ENCODE data around the gene TBXT.

The TBXT gene

DNA sequence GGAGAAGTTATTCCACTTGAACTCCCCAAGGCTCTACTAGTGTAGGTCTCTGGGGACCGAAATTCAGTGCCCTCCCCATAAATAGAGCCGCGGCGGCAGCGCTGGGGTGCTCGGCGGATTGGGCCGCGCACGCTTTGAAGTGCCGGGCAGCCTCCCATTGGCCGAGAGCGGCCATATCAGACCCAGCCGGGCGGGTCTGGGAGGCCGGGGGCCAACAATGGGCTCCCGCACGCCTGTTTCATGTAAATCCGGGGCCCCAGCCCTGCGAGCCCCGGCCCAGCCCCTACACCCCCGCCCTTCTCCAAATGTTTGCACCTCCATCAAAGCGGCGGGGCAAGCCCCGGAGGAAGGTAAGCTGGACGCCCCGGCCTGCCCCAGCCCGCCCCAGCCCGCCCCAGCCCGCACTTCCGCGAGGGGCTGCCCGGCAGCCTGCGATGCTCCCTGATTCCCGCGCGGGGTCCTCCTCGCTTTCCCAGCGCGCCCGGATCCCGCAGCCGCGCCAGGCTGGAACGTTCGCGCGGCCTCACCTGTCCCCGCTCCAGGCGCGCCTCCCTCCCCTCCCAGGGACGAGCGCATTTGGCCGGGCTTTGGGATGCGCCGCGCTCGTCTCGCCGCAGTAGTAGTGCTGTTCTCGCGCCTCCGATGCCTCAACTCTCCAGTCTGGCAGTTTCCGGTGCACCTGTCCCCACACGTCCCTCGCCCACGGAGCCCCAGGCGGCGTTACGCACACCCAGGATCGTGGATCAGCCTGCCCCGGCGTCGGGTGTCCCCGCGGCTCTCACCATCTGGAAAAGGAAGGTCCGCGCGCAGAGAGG lies at the start of gene TBXT:
TSS of gene TBXT (minus strand) at position 51 of the 815 bp plus-strand sequence. CDS start 260 bp downstream, outside the sequence.
- H3K27ac Mint-ChIP-seq = peak within 1 kb of the TSS; percentile 31
- H3K36me3 Mint-ChIP-seq = no peaks in the 10 kb centered on the region
- no peaks in the 10 kb centered on the region for H3K9me3 Mint-ChIP-seq
- peaks cover 37% of the 10 kb centered on the region for H3K27me3 Mint-ChIP-seq
- peaks cover 32% of the 10 kb centered on the region for H3K4me1 Mint-ChIP-seq
- ATAC-seq = no peak
- peak within 1 kb of the TSS; percentile 84 for H3K4me3 Mint-ChIP-seq

DNA sequence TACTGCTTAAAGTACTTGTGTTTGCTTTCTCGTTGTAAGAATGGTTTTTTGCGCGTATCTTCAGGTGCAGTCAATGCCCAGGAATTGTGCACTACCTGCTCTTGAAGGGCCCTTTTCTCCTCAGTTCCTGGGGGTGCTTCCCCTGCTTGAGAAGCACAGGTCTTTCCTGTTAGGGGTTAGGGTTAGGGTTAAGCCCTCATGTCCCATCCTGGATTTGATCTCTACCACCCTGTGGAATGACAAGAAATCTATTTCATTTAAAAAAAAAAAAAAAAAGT lies 39.6 kb upstream of the TBXT start:
- H3K9me3 Mint-ChIP-seq = peaks cover 3% of the 10 kb centered on the region
- ATAC-seq = no peak
- H3K27ac Mint-ChIP-seq = no peak overlapping the region
- H3K36me3 Mint-ChIP-seq = no peaks in the 10 kb centered on the region
- H3K27me3 Mint-ChIP-seq = peaks cover 21% of the 10 kb centered on the region
- H3K4me1 Mint-ChIP-seq = peaks cover 33% of the 10 kb centered on the region
- no peak overlapping the region for H3K4me3 Mint-ChIP-seq

DNA sequence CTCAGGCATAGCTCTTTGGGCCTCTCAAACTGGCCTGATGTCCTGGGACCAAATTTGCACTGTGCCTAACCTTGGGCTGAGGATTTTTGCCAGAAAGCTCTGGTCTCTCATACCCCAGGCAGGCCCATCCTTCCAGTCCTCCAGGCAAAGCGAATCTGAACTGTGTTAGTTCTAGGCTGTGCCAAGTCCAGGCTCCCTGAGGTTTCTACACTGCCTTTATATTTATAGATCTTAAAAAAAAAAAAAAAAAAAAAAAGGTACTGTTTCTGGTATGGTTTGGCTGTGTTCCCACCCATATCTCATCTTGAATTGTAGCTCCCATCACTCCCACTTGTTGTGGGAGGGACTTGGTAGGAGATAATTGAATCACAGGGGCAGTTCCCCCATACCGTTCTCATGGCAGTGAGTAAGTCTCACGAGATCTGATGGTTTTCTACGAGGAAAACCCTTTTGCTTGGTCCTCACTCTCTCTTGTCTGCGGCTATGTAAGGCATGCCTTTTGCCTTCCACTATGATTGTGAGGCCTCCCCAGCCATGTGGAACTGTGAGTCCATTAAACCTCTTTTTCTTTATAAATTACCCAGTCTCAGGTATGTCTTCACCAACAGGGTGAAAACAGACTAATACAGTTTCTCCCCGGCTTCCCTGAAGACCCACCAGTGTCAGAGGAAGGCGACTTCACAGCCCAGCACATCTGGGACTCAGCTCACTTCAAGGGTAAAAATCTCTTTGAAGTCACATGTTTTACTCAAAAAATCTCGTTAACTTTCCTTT lies 39.0 kb upstream of the TBXT start:
- Mint-ChIP-seq H3K27me3 (peaks cover 21% of the 10 kb centered on the region), H3K4me1 (peaks cover 38% of the 10 kb centered on the region), H3K9me3 (peaks cover 3% of the 10 kb centered on the region), H3K4me3 (no peak overlapping the region), H3K36me3 (no peaks in the 10 kb centered on the region), H3K27ac (no peak overlapping the region)
- no peak for ATAC-seq

- Mint-ChIP-seq H3K4me1 (peaks cover 43% of the 10 kb centered on the region), H3K36me3 (no peaks in the 10 kb centered on the region), H3K27me3 (peaks cover 21% of the 10 kb centered on the region), H3K4me3 (no peak overlapping the region), H3K27ac (no peak overlapping the region), H3K9me3 (peaks cover 1% of the 10 kb centered on the region)
- ATAC-seq = no peak
Observed at GRCh38 chr6:166206066-166206465, 38.4 kb upstream of the TBXT start.

DNA sequence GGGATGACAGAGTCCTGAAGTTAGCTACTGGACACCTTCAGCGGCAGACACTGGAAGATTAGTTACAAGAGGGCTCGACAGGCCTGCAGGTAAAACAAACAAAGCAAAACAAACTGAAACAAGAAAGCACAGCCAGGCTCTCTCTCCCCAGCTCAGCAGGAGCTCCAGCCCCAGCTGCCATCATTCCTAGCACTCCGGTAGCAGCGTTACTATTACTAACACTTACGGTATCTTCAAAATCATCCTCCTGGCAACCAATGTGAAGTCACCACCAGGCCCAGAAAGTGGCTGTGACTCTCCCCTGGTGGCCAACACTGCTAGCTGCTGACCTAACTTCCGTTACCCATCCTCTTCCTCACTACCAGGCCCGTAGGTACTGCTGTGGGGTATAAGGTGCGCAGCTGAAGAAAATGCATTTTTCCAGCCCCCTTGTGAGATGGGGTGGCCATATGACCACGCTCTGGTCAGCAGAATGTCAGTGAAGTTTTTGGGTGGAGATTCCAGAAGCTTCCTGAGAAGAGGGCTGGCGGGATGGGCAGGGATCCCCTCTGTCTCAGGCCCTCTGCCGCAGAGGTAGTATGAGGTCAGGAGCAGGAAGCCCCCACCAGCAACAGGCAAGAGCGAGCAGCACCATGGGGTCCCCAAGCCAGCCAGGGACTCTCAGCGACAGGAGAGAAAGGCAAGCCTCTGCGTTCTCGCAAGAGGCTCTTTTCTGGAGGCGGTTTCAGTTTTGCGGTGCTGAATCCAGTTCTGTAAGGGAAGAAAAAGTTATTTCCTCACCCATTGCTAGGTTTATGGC lies 37.4 kb upstream of the TBXT start:
- Mint-ChIP-seq H3K9me3 (no peaks in the 10 kb centered on the region), H3K27me3 (peaks cover 18% of the 10 kb centered on the region), H3K36me3 (no peaks in the 10 kb centered on the region), H3K4me3 (no peak overlapping the region), H3K27ac (no peak overlapping the region), H3K4me1 (peaks cover 43% of the 10 kb centered on the region)
- ATAC-seq = no peak

DNA sequence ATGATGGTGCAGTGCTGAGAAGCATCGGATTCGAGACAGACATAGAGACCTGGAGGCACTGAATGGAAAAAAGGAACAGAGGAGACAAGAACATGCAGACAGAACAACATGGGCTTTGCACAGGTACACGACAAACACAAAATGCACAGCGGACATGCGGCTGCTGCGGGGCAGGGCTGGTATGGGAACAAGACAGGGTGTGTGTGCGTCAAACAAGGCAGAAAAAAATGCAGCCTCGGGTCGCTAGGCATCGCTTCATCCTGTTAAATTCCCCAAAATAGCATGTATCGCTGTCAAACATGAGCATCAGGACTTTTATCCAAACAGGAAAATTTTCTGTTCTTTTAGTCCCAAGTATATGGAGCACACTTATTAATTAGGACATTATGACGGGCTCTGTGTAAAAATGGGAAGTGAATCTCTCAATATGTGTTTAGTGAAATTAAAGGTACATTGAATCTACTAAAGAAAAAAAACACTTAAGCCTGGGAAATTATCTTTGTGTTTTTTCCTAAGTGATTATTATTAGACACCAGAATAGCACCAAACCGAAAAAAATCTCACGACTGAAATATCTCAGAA lies 36.1 kb upstream of the TBXT start:
- H3K27me3 Mint-ChIP-seq = peaks cover 10% of the 10 kb centered on the region
- ATAC-seq = no peak
- H3K27ac Mint-ChIP-seq = no peak overlapping the region

DNA sequence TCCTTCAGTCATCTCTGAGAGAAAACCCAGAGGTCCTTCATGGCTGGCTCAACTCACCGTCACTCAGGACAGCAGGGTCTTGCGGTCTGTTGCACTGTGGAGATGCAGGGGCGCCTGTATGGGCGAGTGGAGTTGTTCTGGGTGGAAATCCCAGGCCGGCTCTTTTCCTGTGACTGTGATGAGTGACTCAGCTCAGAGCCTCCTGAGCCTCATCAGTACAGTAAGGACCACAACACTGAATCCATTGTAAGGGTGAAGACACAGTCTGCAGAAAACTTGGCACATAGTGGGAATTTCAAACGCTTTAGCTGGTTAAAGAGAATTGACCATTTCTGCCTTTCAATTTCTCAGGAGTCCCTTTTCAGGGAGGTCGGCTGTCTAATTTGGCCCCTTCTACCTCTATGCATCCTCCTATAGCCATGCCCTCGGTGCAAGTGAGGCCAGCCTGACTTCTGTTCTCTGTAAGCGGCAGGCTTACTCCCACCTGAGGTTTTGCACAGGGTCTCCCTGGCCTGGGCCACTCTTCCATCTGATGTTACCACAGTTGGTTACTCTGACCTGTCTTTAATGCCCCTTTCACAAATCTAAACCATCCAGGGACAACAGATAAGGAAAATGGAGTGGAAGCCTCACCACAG lies 35.5 kb upstream of the TBXT start:
- H3K9me3 Mint-ChIP-seq = no peaks in the 10 kb centered on the region
- H3K27me3 Mint-ChIP-seq = peaks cover 5% of the 10 kb centered on the region
- H3K36me3 Mint-ChIP-seq = no peaks in the 10 kb centered on the region
- H3K4me3 Mint-ChIP-seq = peak overlapping the region; percentile 58
- ATAC-seq = peak; percentile 3
- H3K27ac Mint-ChIP-seq = peak overlapping the region; percentile 79
- H3K4me1 Mint-ChIP-seq = peaks cover 43% of the 10 kb centered on the region

More for the DNA sequence above, 36.1 kb upstream of the TBXT start:
- H3K4me1 Mint-ChIP-seq = peaks cover 43% of the 10 kb centered on the region
- no peaks in the 10 kb centered on the region for H3K36me3 Mint-ChIP-seq
- no peak overlapping the region for H3K4me3 Mint-ChIP-seq
- no peaks in the 10 kb centered on the region for H3K9me3 Mint-ChIP-seq

- Mint-ChIP-seq H3K9me3 (no peaks in the 10 kb centered on the region), H3K4me1 (peaks cover 43% of the 10 kb centered on the region), H3K36me3 (no peaks in the 10 kb centered on the region), H3K4me3 (peak overlapping the region; percentile 58), H3K27ac (peak overlapping the region; percentile 79), H3K27me3 (no peaks in the 10 kb centered on the region)
- ATAC-seq = peak; percentile 83
Observed at GRCh38 chr6:166202321-166202733, 34.7 kb upstream of the TBXT start.

DNA sequence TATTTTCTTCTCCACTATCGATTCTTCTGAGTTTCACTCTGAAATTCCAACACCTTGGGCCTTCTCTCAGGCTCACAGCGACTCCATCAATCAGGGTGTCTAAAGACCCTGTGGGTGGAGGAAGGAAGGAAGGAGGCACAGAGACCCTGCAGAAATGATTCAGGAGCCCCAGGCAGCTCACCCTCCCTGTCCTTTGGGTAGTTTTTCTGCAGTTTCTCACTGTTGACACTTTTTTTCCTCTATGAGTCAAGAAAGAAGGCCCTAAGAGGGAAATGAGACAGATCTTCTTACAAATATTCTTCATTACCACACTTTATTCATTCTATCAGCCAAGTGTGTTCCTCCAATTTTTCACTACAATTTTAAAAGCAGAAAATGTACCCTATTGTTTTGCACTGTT lies 34.2 kb upstream of the TBXT start:
- Mint-ChIP-seq H3K27me3 (no peaks in the 10 kb centered on the region), H3K4me3 (peak overlapping the region; percentile 58), H3K27ac (peak overlapping the region; percentile 79), H3K4me1 (peaks cover 43% of the 10 kb centered on the region), H3K36me3 (no peaks in the 10 kb centered on the region), H3K9me3 (no peaks in the 10 kb centered on the region)
- peak; percentile 62 for ATAC-seq

DNA sequence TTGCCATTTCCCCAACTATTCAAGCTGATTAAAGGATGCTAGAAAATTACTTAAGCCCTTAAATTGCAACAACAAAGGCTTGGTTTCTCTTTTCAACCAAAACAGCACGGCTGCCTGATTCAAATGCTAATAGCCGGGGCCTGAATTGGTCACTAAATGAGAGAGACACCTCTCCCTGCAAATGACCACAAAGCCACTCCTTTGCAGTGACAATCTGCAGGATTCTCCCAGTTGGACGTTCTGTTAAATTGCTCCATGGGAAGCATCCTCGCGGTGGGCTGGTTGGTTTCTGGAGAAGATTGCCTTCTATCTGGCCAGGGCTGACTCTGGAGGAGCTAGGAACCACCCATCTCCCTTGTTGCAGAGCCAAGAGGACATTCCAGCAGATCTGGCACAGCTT lies 29.7 kb upstream of the TBXT start:
- Mint-ChIP-seq H3K27me3 (no peaks in the 10 kb centered on the region), H3K4me1 (peaks cover 21% of the 10 kb centered on the region)

GRCh38 chr6:166195860-166196238 lies 28.2 kb upstream of the TBXT start:
- peaks cover 9% of the 10 kb centered on the region for H3K4me1 Mint-ChIP-seq
- no peak for ATAC-seq
- H3K36me3 Mint-ChIP-seq = no peaks in the 10 kb centered on the region
- H3K4me3 Mint-ChIP-seq = no peak overlapping the region
- H3K9me3 Mint-ChIP-seq = no peaks in the 10 kb centered on the region
- no peak overlapping the region for H3K27ac Mint-ChIP-seq
- H3K27me3 Mint-ChIP-seq = no peaks in the 10 kb centered on the region

More for the DNA sequence above, 29.7 kb upstream of the TBXT start:
- H3K27ac Mint-ChIP-seq = no peak overlapping the region
- no peak overlapping the region for H3K4me3 Mint-ChIP-seq
- H3K36me3 Mint-ChIP-seq = no peaks in the 10 kb centered on the region
- no peaks in the 10 kb centered on the region for H3K9me3 Mint-ChIP-seq
- ATAC-seq = no peak

DNA sequence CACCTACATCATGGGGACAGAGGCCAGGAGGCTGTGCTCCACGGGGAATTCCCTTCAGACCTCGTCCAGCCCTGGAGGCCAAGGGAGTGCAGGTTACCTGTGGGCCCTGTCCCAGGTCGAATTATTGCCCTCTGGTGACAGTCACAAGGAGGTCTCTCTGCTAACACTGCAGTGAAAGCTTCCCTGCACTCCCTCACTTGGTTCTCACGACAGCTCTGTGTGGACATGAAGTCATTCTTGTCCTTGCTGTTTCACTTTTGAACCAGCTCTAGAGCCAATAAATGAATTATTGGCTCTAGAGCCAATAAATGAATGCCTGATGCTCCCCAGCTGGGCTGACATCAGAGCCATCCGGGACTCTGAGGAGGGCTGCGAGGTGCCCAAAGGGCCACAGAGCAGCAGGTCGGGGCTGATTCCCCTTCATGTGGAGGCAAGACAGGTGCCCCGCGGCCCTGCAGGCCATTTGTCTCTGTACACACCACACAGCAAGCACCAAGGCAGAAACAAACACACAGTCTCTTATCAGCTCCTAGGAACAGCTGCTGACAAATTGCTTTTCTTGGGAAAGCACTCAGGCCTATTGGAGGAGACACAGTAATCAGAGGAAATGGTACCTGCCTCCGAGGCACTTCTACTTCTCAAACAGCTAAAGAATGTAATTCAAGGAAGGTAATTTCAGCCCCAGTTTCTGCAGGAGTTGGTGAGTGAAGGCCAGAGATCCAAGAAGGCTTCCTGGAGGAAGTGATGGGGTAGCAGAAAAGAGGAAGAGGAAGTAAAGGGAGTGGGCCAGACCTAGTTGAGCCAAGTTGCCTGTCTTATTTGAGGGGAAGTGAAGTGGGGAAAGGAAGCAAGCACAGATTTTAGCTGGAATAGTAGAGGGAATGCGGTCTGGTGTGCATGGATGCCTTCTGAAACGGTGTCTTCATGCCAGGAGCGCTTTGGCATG lies 27.5 kb upstream of the TBXT start:
- Mint-ChIP-seq H3K4me3 (no peak overlapping the region), H3K27me3 (no peaks in the 10 kb centered on the region), H3K27ac (no peak overlapping the region)

GRCh38 chr6:166192557-166192956 lies 24.9 kb upstream of the TBXT start:
- no peak overlapping the region for H3K4me3 Mint-ChIP-seq
- ATAC-seq = no peak
- no peak overlapping the region for H3K27ac Mint-ChIP-seq
- peaks cover 9% of the 10 kb centered on the region for H3K27me3 Mint-ChIP-seq
- peaks cover 9% of the 10 kb centered on the region for H3K4me1 Mint-ChIP-seq
- H3K9me3 Mint-ChIP-seq = no peaks in the 10 kb centered on the region
- H3K36me3 Mint-ChIP-seq = no peaks in the 10 kb centered on the region

More for the DNA sequence above, 27.5 kb upstream of the TBXT start:
- Mint-ChIP-seq H3K4me1 (peaks cover 9% of the 10 kb centered on the region), H3K36me3 (no peaks in the 10 kb centered on the region), H3K9me3 (no peaks in the 10 kb centered on the region)
- ATAC-seq = peak; percentile 8

DNA sequence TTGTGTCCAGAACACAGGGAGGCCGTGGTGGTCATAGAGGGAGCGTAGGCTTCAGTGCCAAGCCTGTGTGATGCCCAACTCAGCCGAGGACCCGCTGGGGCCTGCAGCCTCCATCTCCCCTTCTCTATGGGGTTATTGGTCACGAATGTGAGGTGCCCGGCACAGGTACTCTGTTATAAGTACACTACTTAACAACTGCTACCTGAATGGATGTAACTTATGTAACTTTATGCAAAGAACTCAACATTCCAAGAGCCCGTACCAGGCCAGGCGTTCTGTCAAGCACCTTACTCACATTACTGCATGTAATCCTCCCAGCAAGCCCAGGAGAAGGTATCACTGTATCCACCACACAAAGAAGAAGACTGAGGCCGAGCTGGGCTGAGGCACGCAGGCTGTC lies 24.5 kb upstream of the TBXT start:
- Mint-ChIP-seq H3K36me3 (no peaks in the 10 kb centered on the region), H3K27ac (no peak overlapping the region), H3K4me1 (peaks cover 9% of the 10 kb centered on the region), H3K27me3 (peaks cover 9% of the 10 kb centered on the region), H3K4me3 (no peak overlapping the region), H3K9me3 (no peaks in the 10 kb centered on the region)
- no peak for ATAC-seq

Measured in stimulated activated memory B cell treated with anti-CD40 and anti-IgM and Interleukin-4, amounts not matched to agents 10 μg/mL and 1 μg/mL and 100 μg/mL, for 72 hours (primary cell).